Stimulated activated CD8-positive, alpha-beta memory T cell treated with anti-CD3 and anti-CD28 coated beads, Interleukin-4, amount 100 ng/mL, for 48 hours (primary cell): Measurements from ENCODE around the gene AP2A1.

ENCODE experiments used
- DNase-seq: peaks from one replicate; pipeline ENCODE4 v3.0.0-alpha.2; 2020

AP2A1 gene

DNA sequence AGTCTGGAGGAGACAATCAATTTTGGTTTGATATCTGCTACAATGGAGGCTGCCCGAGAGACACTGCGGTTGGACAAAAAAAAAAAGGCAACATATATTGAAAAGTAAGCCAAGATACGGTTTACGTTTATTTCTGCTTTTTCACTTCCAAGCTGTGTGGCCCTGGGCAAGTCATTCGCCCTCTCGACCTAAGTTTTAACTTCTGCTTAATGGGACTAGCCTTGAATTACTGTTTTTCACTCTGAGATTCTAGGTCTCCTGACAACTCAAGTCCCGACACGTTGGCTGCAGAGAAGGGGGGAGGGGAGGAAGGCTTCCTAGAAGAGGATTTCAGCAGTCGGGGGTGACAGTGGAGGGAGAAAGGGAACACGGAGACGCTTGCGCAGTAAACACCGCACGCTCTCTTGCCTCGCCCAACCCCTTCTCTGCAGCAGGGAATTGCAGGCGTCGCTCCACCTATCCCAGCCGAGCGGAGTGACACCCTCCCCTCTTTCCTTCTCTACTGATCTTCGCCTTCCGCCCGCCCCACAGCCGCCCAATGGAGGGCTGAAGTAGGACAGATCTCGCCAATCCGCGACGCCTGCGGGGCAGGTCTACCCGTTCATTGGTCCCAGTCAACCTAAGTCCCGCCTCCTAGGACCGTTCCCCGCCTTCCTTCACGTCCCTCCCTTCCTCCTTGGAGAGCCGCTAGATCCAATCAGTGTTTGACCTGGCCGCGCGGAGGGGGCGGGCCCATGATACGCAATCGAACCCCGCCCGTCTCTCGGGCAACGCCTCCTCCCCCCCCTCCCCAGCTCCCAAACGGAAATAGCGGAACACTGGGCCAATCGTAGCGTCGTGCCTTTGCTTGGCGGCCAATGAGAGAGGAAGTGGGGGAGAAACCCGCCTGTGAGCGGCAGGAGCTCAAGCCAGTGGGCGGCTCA is 533 bp upstream of the AP2A1 start:
- peak; percentile 98 for DNase-seq

GRCh38 chr19:49767381-49767780 is 580 bp downstream of the AP2A1 start:
- DNase-seq = no peak

DNA sequence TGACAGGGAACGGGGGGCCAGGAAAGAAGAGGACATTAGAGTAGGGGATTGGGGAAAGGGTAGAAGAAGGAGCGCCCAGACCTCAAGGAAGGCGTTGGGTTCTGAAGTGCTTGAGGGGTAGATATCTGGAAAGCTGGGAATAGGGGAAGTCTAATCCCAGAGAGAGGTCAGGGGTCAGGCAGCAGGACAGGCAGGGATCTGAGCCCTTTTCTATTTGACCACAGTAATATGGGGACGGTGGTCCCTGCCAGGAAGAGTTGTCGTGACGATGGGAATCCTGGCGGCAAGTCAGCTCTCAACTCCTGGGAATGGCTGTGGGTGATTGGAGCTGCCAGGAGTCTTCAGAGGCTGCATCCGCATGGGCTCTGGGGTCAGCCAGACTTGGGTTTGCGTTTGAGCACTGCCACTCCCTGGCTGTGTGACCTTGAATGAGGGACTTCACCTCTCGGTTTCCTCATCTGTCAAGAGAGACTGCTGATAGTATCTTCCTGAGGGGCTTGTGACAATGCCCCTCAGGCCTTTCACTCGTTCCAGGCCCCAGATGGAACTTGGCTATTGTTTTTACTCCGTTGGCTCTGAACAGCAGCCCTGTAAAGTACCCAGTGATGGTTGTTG is 1.3 kb downstream of the AP2A1 start:
- DNase-seq = no peak

DNA sequence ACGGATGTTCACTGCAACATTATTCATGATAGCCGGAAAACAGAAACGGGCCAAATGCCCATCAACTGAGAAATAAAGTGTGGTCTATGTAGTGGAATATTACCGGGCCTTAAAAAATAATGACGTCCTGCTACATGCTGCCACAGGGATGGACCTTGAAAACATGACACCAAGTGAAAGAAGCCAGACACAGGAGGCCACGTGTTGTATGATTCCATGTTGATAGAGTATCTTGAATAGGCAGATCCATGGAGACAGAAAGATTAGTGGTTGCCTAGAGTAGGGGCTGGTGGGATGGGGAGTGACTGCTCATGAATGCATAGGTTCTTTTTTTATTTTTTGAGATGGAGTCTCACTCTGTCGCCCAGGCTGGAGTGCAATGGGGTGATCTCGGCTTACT is 3.7 kb downstream of the AP2A1 start:
- no peak for DNase-seq

DNA sequence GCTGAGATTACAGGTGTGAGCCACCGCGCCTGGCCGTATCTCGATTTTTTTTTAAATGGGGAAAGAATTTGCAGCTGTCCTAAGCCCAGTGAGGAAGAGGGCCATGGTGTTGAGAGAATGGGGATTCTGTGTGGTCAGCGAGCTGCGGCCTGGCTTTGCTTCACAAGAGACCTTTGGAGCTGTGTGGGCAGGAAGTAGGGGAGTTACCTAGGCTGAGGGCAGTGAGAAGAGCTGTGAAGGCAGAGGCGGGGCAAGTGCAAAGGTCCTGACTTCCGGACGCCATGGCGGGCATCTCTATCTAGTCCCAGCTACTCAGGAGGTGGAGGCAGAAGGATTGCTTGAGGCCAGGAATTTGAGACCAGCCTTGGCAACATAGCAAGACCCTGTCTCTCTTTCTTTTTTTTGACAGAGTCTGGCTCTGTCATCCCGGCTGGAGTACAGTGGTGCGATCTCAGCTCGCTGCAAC is 4.9 kb downstream of the AP2A1 start:
- DNase-seq = no peak

DNA sequence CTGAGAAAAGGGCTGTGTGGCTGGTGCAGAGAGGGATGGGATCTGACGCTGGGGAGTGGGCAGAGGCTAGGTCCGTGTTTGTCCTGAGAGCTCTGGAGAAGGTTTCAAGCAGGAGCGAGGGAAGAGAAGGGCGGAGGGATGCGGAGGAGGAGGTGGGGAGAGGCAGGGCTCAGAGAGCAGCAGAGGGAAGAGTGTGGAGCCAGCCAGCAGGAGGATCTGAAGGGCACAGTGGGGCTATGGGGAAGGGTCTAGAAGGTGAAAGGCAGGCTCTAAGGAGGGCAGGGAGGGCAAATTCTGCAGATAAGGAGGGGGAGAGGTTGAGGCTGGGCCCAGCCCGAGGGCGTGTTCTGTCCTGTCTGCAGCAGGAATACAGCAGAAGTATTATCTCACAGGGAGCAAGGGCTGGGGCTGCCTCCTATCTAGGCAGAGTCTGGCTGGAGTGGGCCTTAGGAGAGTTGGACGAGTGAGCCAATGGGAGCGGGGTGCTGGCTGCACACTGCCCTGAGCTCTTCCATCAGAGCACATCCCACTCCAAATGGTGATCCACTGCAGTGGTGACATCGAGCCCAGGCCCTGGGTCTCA is 6.1 kb downstream of the AP2A1 start:
- no peak for DNase-seq

DNA sequence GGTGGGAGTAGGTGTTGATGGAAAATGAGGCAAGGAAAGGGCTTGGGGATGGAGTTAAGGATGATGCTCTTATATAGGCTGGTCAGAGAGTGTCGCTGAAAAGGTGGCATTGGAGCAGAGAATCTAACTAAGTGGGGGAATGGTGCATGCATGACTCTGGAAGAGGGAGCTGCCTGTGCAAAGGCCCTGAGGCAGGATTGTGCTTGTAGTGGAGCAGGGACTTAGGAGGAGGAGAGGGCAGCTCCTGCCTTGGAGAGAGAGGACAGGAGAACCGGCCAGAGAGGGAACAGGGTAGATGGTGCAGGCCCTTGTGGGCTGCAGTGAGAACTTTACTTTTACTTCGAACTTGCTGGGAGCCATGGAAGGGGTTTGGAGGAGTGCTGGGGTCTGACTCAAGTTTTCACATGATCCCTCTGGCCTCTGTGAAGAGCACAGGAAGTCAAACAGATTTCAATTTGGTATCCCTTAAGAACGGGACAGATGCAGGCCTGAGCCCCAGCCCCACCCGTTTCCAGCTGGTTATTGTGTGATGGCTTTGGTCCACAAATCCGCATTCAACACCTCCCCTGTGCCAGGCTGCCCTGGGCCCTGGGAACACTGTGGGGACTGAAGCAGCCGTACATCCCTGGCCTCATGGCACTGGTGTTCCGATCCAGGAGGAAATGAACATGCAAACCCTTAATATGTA is 7.0 kb downstream of the AP2A1 start:
- DNase-seq = no peak

DNA sequence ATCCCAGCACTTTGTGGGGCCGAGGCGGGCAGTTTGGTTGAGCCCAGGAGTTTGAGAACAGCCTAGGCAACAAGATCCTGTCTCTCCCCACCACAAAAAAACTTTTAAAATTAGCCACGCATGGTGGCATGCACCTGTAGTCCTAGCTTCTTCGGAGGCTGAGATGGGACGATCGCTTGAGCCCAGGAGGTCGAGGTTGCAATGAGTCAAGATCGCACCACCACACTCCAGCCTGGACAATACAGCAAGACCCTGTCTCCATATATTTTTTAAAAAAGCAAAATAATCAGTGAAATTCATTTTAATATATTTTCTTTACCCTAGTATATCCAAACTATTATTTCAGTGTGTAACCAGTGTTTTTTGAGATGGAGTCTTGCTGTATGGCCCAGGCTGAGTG is 8.2 kb downstream of the AP2A1 start:
- DNase-seq = no peak

DNA sequence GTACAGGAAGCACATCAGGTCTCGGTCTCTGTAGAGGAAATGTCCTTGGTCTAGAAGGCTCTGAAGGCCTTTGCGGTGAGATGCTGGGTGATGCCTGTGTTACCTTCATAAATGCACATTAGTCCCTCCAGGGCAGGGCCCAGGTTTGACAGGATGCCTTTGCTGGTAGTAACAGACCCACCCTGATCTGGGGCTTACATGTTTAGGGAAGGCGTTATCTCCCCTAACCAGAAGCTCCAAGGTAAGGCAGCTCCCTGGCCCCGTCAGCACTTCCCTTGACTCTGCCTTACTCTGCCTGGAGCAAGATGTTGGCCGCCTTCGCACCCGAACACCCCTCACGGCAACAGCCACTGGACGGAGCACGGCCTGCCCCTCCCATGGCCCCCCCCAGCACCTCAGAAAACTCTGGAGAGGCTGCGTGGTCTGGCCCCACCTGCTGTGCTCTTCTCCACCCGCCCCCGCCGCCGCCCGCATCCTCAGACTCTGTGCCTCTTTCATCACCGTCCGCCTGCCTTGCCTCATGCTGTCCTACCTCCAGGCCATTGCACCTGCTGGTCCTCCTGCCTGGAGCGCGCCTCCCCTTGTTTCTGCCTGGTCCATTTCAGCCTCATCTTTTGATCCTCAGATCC is 9.1 kb downstream of the AP2A1 start:
- no peak for DNase-seq

DNA sequence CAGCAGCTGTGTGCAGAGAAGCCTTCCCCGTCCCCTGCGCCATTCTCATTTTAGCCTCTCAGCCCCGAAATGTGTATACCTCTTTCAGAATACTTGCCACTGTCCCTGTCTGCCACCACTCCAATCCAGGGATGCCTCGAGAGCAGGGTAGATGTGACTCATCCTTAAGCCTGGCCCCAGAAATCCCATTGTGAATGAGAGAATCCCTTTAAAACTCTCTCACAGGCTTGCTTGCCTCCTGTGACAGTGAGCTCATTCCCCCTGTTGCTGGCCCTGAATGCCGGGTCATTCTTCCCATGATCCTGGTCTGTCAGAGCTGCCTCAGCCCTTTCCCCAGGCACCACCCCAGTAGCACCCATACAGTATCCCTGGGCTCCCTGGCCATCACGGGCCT is 9.6 kb downstream of the AP2A1 start:
- DNase-seq = no peak

DNA sequence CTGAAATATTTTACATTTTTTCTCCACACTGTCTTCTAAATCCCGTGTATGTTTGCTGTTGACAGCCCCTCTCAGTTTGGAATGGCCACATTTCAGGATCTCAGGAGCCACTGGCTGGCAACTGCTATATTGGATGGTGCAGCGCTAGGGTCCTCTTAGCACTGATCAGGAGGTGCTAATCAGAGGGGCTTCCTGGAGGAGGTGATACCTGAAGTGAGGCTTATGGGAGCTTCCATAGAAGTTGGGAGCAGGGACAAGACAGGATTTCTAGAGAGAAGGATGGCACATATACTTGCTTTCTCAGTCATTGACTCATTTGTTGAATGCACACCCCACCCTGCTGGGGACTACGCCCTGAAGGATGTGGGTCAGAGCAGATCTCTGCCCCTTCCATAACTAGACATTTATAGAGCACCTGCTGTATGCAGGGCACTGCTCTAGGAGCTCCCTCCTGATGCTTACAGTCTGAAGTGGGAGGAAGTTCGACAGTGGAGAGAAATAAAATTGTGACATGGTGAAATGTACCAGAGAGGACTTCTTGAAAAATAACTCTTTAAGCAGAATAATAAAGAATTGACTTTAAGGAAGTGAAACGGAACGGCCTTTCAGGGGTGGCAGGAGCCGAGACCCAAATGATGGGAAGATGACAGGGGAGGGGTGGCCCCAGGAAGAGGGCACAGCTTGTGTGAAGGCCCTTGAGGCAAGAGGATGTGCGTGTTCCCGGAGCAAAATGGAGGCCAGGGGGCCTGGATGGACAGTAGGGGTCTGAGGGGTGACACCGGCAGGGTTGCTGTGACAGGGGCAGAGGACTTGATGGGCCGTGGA is 13.1 kb downstream of the AP2A1 start:
- no peak for DNase-seq

DNA sequence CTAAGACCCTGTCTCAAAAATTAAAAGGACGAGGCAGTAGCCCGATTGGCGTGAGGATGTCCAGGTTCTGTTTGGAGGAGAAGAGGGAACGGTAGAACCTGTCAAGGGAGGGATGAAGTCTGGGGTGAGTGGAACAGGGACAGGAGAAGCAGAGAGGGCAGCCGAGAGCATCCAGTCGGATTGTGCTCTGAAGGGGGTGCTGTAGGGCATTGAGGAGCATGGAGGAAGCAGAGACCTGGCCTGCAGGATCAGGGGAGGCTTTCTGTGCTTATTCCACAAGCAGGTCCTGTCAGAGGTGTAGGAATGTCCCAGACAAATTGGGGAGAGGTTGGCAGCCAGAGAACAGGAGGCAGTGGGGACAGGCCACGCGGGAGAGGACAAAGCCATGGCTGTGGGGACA is 14.1 kb downstream of the AP2A1 start:
- DNase-seq = no peak

DNA sequence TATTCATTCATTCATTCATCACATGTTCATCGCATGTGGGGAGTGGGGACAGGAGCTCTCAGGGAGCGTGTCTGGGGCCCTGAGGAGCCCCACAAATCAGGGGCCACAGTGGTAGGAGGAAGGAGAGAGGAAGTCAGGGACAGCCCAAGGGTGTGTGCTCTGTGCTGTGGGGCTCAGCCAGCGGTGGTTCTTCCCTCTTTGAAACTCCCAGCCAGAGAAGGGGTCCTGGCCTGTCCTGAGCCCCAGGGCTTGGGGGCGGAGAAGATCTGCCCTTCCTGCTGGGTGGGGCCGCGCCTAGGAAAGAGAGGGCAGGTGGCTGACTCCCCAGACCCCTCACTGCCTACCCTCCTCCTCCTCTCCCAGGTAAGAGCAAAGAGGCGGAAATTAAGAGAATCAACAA is 14.6 kb downstream of the AP2A1 start:
- DNase-seq = no peak

DNA sequence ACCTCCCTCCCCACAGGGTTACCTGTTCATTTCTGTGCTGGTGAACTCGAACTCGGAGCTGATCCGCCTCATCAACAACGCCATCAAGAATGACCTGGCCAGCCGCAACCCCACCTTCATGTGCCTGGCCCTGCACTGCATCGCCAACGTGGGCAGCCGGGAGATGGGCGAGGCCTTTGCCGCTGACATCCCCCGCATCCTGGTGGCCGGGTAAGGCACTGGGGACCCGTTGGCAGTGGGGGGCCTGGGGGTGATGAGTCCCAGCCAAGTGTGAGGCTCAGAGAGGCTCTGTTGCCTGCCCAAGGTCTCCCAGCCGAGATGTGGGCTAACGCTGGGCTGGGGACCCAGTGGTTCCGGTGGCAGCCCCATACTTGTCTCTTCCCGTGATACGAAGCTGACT is 15.7 kb downstream of the AP2A1 start:
- DNase-seq = no peak

DNA sequence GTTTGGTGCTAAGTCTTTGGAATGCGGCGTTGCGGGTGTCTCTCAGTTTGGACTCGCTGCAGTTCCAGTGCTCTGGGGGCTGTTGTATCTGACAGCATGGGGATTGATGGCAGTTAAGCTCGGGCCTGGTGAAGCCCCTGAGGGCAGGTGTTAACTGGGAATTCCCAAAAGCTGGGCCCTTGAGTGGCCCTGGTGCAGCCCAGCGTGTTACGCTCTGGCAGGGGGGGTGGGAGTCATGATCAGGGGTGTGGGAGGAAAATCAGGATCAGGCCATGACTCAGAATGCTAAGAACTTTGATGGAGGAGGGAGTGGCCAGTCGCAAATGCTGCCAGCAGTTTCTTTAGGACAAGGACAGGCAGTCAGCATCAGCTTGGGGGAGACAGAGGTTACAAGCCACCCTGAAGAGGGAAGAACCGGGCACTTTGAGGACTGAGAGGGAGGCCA is 19.6 kb downstream of the AP2A1 start:
- DNase-seq = no peak

- DNase-seq = no peak
Measured at GRCh38 chr19:49787746-49788145, 20.9 kb downstream of the AP2A1 start.

- DNase-seq = no peak
Measured at GRCh38 chr19:49788857-49789256, 22.1 kb downstream of the AP2A1 start.

- no peak for DNase-seq
Measured at GRCh38 chr19:49790866-49791265, 24.1 kb downstream of the AP2A1 start.

DNA sequence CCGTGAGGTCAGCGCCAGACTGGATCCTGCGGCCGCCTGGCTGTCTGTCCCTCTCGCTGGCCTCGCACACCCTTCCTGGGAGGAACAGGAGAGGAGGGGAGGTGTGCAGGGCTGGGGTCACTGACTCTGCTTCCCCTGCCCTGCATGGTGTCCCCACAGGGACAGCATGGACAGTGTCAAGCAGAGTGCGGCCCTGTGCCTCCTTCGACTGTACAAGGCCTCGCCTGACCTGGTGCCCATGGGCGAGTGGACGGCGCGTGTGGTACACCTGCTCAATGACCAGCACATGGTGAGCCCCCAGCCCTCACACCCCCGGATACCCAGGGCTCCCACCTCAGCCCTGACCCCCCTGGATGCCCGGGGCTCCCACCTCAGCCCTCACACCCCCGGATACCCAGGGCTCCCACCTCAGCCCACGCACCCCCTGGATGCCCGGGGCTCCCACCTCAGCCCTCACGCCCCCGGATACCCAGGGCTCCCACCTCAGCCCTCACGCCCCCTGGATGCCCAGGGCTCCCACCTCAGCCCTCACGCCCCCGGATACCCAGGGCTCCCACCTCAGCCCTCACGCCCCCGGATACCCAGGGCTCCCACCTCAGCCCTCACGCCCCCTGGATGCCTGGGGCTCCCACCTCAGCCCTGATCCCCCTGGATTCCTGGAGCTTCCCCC is 25.1 kb downstream of the AP2A1 start:
- DNase-seq = no peak

GRCh38 chr19:49792829-49793560 is 26.2 kb downstream of the AP2A1 start:
- DNase-seq = no peak

DNA sequence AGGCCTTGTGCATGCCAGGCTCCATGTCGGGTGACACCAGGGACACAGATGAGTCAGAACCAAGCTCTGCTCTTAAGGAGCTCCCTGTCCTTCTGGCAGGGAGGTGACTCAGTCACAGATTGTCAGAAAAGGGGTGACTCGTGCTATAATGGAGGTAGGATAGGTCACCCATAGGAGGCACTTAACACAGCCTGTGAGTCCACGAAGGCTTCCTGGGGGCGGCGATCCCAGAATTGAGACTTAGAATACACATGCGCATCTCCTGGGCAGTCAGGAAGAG is 26.7 kb downstream of the AP2A1 start:
- peak; percentile 43 for DNase-seq
